Measurements from ENCODE around the gene EXTL1.

GRCh38 chr1:26041401-26041800, 19.8 kb downstream of the EXTL1 start:
- TF ChIP-seq CTCF (IDR thresholded peaks at IDR 0.05) (no peak), POLR2A (IDR thresholded peaks at IDR 0.05) (no peak)

All from vagina (tissue), 2 donors.